Heart left ventricle (tissue), 16 donors: Measurements from ENCODE around the gene SPPL2B. TPM values are rescaled to one million over a fixed set of nuclear protein-coding genes. Genes with fewer than 3 reads are reported as not detected.

Experiments used
- ATAC-seq, 4 donors: fragments of 200-7000 bp; cut with Tn5 transposase; one replicate each; pipeline ENCODE4 v1.9.1; 2020 to 2022; ENCODE audit warnings: moderate library complexity in 4 of 4, mild to moderate bottlenecking in 3 of 4, moderate number of reproducible peaks in 1 of 4
- DNase-seq, 5 donors: peaks; one replicate each; pipeline ENCODE4 v3.0.0-alpha.2; 2020
- H3K27ac ChIP-seq, 12 donors: fragments of 200-600 bp; sonication (generic) in 4 of 12; one replicate each; pipeline versions ENCODE4 v1.5.0 to v1.8.0; 2016 to 2022; ENCODE audit warnings: mild to moderate bottlenecking in 2 of 12
- H3K27me3 ChIP-seq, 9 donors: fragments of 200-600 bp; sonication (generic) in 2 of 9; one replicate each; pipeline versions ENCODE4 v1.5.1 to v1.8.0; 2016 to 2022; ENCODE audit warnings: mild to moderate bottlenecking in 3 of 9
- H3K36me3 ChIP-seq, 9 donors: fragments of 200-600 bp; sonication (generic) in 2 of 9; one replicate each; pipeline versions ENCODE4 v1.5.0 to v1.8.0; 2018 to 2022; ENCODE audit warnings: mild to moderate bottlenecking in 2 of 9
- H3K4me1 ChIP-seq, 12 donors: fragments of 200-600 bp; sonication (generic) in 4 of 12; one replicate each; pipeline versions ENCODE4 v1.5.0 to v1.8.0; 2016 to 2022; ENCODE audit warnings: mild to moderate bottlenecking in 3 of 12
- H3K4me3 ChIP-seq, 12 donors: fragments of 200-600 bp; sonication (generic) in 4 of 12; one replicate each; pipeline versions ENCODE4 v1.5.0 to v1.8.0; 2017 to 2022; ENCODE audit warnings: mild to moderate bottlenecking in 9 of 12, moderate library complexity in 4 of 12
- H3K9me3 ChIP-seq, 12 donors: fragments of 200-600 bp; sonication (generic) in 4 of 12; one replicate each; pipeline versions ENCODE4 v1.5.0 to v1.8.0; 2016 to 2022; ENCODE audit warnings: mild to moderate bottlenecking in 1 of 12
- POLR2A ChIP-seq, 2 donors: fragments of 450-650 bp; IDR thresholded peaks; one replicate each; pipeline ENCODE4 v1.6.1; 2017; ENCODE audit warnings: antibody characterized with exemption in 2 of 2, mild to moderate bottlenecking in 2 of 2, moderate library complexity in 2 of 2
- WGBS, 4 donors: extraction: QIAGEN DNeasy Blood & Tissue Kit in 2 of 4; methylation state at CpG; one replicate each; pipeline versions ENCODE4 v1.1.5 to v1.1.7; 2013 to 2018; 5-methylcytosine and 5-hydroxymethylcytosine counted together
- intact Hi-C, 10 donors: fragments of 100-400 bp; cut with DNase I; formaldehyde crosslinking; loops; one replicate each; pipeline versions ENCODE4 v1.11.1 to v1.14.2; 2022
- polyA plus RNA-seq, 2 donors: library from polyadenylated mRNA; stranded (reverse); fragments of 200-250 nt; gene quantifications; one replicate each; pipeline ENCODE4 v1.2.3, GENCODE V29; 2013
- total RNA-seq, 9 donors: library from RNA; depleted of rRNA in 2 of 9; stranded (reverse); fragments of >200 nt in 2 of 9; fragmentation: NEBNext Ultra II Directional in 3 of 9; extraction: Animal tissue kit (Norgen Biotek cat#: 25700) in 3 of 9; gene quantifications; one replicate each; pipeline versions ENCODE4 v1.1.0 to v1.2.4, GENCODE V29; 2016 to 2023
- TF ChIP-seq, protein P1 (sequence below), 12 donors: fragments of 200-600 bp; sonication (generic) in 4 of 12; IDR thresholded peaks; one replicate each; pipeline versions ENCODE4 v1.5.0 to v1.8.0; 2018 to 2022; ENCODE audit warnings: antibody characterized with exemption in 12 of 12, mild to moderate bottlenecking in 5 of 12
- donor health status: ischemic (EF 13 %, LVEDD 7.1; RV severe dilation, severe dysfunction).
- donor health status: healthy with polysubstance abuse.
- donor health status: DM: no; HTN: yes; CAD: no.
- donor health status: DM: no; HTN: no; CAD: no.
- donor health status: ischemic (EF 25% LVEDD 6.9; RV normal size, moderate dysfunction).
- donor health status: ischemic (EF 25% LVEDD 5.7; RV mildly dilated, moderate dysfunction).
- donor health status: healthy.
- donor health status: DM: yes; HTN: yes; CAD: no.
- donor health status: ischemic (EF 35%, LVEDD 5.7; RV mildly dilated, moderate dysfunction).
- donor health status: nonischemic (EF 11% LVEDD 7.7; RV severe dilation, severe dysfunction).
- donor health status: DM: yes; HTN: yes; CAD: no.
- donor health status: PGD.
- donor health status: ischemic (EF 29% LVEDD 5.4; RV normal size, mild dysfunction).
- donor health status: nonischemic (EF 23%, LVEDD 6.1; RV moderate dilation, normal function).

SPPL2B gene
- total and polyA plus RNA-seq, 11 donors = 17.6 to 31.2 (median 21.6) TPM

DNA sequence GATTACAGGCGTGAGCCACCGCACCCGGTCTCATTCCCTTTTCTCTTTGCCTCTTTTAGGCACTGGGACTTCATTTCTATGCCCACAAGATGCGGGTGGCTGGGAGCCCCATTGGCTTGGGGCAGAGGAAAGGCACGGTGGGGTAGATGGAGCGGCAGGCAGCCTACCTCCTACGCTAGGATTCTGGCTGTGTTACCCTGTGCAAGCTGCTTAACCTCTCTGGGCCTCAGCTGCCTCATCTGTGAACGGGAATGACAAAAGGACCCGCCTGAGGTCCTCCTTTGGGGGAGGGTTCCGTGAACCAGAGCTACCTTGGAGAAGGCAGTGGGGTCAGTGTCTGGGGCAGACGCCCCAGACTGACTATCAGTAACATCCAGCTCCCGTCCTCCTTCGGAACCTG lies 11.2 kb upstream of the SPPL2B start:
- Histone ChIP-seq H3K27me3 (peaks cover 3 to 16% (median 9%) of the 10 kb centered on the region in 9 donors), H3K4me1 (peaks cover 0 to 14% (median 7%) of the 10 kb centered on the region in 12 donors), H3K9me3 (peaks cover 0 to 12% (median 2%) of the 10 kb centered on the region in 12 donors), H3K4me3 (no peak overlapping the region), H3K27ac (no peak overlapping the region), H3K36me3 (peaks cover 0 to 13% (median 4%) of the 10 kb centered on the region in 9 donors)
- TF ChIP-seq, protein P1, sequence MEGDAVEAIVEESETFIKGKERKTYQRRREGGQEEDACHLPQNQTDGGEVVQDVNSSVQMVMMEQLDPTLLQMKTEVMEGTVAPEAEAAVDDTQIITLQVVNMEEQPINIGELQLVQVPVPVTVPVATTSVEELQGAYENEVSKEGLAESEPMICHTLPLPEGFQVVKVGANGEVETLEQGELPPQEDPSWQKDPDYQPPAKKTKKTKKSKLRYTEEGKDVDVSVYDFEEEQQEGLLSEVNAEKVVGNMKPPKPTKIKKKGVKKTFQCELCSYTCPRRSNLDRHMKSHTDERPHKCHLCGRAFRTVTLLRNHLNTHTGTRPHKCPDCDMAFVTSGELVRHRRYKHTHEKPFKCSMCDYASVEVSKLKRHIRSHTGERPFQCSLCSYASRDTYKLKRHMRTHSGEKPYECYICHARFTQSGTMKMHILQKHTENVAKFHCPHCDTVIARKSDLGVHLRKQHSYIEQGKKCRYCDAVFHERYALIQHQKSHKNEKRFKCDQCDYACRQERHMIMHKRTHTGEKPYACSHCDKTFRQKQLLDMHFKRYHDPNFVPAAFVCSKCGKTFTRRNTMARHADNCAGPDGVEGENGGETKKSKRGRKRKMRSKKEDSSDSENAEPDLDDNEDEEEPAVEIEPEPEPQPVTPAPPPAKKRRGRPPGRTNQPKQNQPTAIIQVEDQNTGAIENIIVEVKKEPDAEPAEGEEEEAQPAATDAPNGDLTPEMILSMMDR (IDR thresholded peaks at IDR 0.05) = no peak
- TF ChIP-seq POLR2A (IDR thresholded peaks at IDR 0.05) = no peak
- DNase-seq = no peak
- 91 to 95% (median 94%) methylated on average over 10 to 13 of the region's 13 CpGs for WGBS, 4 donors
- intact Hi-C loops = loop anchor here in 9 of 10 donors (2.0 to 10.0 kb wide), 8 partner anchors 40 to 392 kb away; partner anchors contain the start of genes PLEKHJ1 (in 4 of the 9), SF3A2 (in 4 of the 9) and AP3D1 (in 1 of the 9)
- ATAC-seq = no peak

DNA sequence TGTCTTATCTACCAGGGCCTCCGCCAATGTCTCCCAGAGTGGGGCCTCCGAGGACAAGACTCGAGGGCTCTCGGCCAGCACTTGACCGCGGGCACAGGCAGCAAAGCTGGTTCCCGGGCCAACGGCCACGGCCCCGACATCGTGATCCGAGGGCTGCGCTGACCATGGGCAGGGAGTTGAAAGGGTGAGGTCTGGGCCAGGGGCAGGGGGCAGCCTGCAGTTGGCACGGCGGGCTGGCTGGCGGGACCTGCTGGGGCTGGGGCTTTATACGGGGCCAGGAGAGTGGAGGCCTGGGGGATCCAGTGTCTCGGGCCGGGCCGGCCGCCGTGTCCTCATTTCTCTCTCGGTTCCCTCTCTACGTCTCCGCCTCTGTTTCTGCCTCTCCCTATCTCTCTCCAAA lies 10.7 kb upstream of the SPPL2B start:
- TF ChIP-seq, protein P1 (IDR thresholded peaks at IDR 0.05) = no peak
- no peak for TF ChIP-seq POLR2A (IDR thresholded peaks at IDR 0.05)
- Histone ChIP-seq H3K9me3 (peaks cover 0 to 12% (median 2%) of the 10 kb centered on the region in 12 donors), H3K27me3 (peaks cover 0 to 11% (median 5%) of the 10 kb centered on the region in 9 donors), H3K4me3 (no peak overlapping the region), H3K36me3 (peaks cover 0 to 17% (median 4%) of the 10 kb centered on the region in 9 donors), H3K4me1 (peaks cover 0 to 14% (median 7%) of the 10 kb centered on the region in 12 donors), H3K27ac (no peak overlapping the region)
- ATAC-seq (no peak), DNase-seq (no peak)
- WGBS, 4 donors = 87 to 91% (median 88%) methylated on average over 24 to 25 of the region's 25 CpGs
- intact Hi-C loops = loop anchor here in 9 of 10 donors (2.0 to 10.0 kb wide), 8 partner anchors 40 to 393 kb away; partner anchors contain the start of genes PLEKHJ1 (in 4 of the 9), SF3A2 (in 4 of the 9) and AP3D1 (in 1 of the 9)

DNA sequence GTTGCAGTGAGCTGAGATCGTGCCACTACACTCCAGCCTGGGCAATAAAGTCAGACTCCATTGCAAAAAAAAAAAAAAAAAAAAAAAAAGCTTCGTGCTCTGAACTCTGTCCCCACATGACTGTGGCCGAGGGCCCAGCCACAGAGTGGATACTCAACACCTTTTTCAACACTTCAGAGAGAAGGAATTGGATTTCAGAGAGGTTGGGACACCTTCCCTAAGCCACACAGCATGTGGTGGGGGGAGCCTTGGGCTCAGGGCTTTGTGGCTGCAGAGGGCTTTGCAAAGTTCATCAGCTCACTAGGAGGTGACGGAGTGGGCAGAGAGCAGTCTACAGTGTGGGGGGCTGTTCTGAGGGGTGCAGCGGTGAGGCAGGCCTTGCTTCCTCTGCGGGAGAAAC lies 9.6 kb upstream of the SPPL2B start:
- no peak for TF ChIP-seq POLR2A (IDR thresholded peaks at IDR 0.05)
- TF ChIP-seq, protein P1 (IDR thresholded peaks at IDR 0.05) = no peak

DNA sequence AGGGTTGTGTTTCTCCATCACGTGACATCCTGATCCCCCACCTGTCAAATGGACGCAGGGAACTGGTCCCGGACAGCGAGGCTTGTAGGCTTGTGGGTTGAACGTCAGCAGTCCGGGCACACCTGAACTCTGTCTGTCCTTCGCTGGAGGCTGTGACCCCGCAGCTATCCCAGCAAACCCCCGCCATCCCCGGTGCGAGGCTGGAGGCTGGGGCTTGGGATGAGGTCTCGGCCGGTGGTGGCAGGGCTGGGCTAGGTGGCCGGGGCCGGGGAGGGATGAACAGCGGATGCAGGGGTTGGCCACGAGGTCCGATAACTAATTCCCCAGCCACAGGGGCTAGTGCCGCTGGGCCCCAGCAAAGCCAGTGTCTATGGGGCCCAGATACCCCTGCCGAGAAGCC lies 8.9 kb upstream of the SPPL2B start:
- intact Hi-C loops = loop anchor here in 8 of 10 donors (5.0 to 10.0 kb wide), 7 partner anchors 42 to 395 kb away; partner anchors contain the start of genes PLEKHJ1 (in 4 of the 8), SF3A2 (in 4 of the 8) and AP3D1 (in 1 of the 8)
- WGBS, 4 donors = 91 to 97% (median 94%) methylated on average over 14 to 20 of the region's 20 CpGs

More for the DNA sequence above, 9.6 kb upstream of the SPPL2B start:
- Histone ChIP-seq H3K4me3 (no peak overlapping the region), H3K27me3 (no peaks in the 10 kb centered on the region), H3K4me1 (peaks cover 0 to 14% (median 7%) of the 10 kb centered on the region in 12 donors), H3K9me3 (peaks cover 0 to 12% (median 2%) of the 10 kb centered on the region in 12 donors), H3K36me3 (peaks cover 0 to 29% (median 10%) of the 10 kb centered on the region in 9 donors), H3K27ac (no peak overlapping the region)
- 65 to 77% (median 74%) methylated on average over 6 of the region's 6 CpGs for WGBS, 4 donors
- DNase-seq = no peak
- intact Hi-C loops = loop anchor here in 8 of 10 donors (5.0 to 10.0 kb wide), 7 partner anchors 42 to 394 kb away; partner anchors contain the start of genes PLEKHJ1 (in 4 of the 8), SF3A2 (in 4 of the 8) and AP3D1 (in 1 of the 8)
- no peak for ATAC-seq

More for the DNA sequence above, 8.9 kb upstream of the SPPL2B start:
- Histone ChIP-seq H3K27me3 (no peaks in the 10 kb centered on the region), H3K27ac (no peak overlapping the region), H3K36me3 (peaks cover 0 to 35% (median 14%) of the 10 kb centered on the region in 9 donors), H3K9me3 (peaks cover 0 to 11% (median 2%) of the 10 kb centered on the region in 12 donors), H3K4me1 (peaks cover 0 to 14% (median 7%) of the 10 kb centered on the region in 12 donors), H3K4me3 (no peak overlapping the region)
- ATAC-seq (no peak), DNase-seq (no peak)
- TF ChIP-seq, protein P1 (IDR thresholded peaks at IDR 0.05) = no peak
- no peak for TF ChIP-seq POLR2A (IDR thresholded peaks at IDR 0.05)
